GM19452 (cell line): ENCODE data around the gene PPP4R3B.
A peak's percentile ranks its signal among the peaks of the same experiment; 100 is the strongest.
"Not testable (repeated sequence)": the region's sequence is repeated elsewhere in the genome, so short reads cannot be mapped to it uniquely, and the experiment has no call there.

ENCODE experiments used
- ATAC-seq: cut with Tn5 transposase; IDR thresholded peaks from one replicate; pipeline ENCODE4 v1.9.1; 2021; ENCODE audit not compliant: unreplicated experiment

PPP4R3B gene

DNA sequence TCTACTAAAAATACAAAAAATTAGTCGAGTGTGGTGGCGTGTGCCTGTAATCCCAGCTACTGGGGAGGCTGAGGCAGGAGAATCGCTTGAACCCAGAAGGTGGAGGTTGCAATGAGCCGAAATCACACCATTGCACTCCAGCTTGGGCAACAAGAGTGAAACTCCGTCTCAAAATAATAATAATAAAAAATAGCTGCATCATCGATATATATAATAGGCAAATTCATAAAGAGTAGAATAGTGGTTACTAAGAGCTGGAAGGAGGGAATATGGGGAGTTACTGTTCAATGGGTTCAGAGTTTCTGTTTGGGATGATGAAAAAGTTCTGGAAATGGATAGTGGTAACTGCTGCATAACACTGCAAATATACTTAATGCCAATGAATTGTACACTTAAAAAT, 20.6 kb downstream of the PPP4R3B start:
- not testable (repeated sequence) for ATAC-seq

DNA sequence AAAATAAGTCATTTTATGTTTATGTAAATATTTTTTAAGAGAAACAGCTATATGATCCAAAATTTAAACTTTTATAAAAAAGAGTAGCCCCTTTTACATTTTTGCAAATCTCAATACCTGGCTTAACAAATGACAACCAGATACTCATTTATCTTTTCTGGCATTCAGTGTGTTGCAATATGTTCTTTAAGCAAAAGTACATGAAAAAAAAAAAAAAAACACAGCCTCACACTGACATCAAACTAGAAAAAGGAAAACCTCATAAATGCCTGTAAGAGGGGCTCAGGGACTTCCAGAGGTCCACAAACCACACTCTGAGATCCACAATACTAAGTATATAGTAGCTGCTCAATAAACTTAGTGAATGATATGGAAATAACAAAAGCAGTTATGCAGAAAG, 21.9 kb downstream of the PPP4R3B start:
- no peak for ATAC-seq

DNA sequence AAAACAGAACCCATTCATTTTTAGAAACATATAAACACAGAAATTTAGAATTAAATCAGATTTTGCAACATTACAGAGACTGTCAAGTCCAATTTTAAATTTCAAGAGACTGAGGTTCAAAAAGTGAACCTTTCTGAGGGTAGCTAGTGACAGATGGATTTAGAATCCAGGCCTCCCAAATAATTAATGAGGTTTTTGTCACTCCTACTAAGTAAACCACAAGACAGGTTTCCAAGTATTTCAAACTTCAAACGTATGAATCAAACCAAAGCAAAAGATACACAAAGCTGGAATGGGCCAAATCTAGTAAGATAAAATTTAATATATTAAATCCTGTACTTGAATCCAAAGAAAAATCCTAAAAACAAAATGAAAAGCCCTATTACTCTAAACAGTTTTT, 25.3 kb downstream of the PPP4R3B start:
- no peak for ATAC-seq

GRCh38 chr2:55590810-55591440, 26.5 kb downstream of the PPP4R3B start:
- ATAC-seq = peak; percentile 86

DNA sequence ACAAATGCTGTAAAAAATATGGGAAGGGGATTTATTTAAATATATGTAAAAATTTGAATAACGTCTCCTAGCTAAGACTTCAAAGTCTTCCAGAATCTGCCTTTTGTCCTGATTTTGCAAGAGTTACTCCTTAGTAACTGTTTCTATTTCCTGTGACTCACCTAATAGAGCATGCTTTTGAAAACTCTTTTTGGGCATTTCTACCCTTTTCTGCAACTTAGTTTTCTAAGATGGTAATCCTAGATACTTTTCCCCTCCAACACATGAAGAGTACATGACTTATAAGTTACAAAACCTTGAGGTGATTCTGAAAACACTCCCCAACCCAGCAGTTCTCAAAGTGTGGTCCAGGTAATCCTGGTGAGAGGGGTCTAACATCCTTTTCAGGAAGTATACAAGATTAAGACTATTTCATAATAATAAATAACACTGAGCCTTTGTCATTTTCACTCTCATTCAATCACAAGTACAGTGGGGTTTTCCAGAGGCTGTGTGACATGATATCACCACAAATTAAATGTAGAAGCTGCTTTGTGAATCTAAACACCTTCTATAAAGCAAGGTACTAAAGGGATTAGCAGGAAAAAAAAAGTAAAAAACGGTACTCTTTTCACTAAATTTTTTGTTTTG, 31.9 kb downstream of the PPP4R3B start:
- ATAC-seq = no peak

- no peak for ATAC-seq
Measured at GRCh38 chr2:55581874-55582547, 35.4 kb downstream of the PPP4R3B start.

GRCh38 chr2:55581435-55581834, 36.0 kb downstream of the PPP4R3B start:
- no peak for ATAC-seq

GRCh38 chr2:55569002-55569401, 48.4 kb downstream of the PPP4R3B start:
- not testable (repeated sequence) for ATAC-seq

DNA sequence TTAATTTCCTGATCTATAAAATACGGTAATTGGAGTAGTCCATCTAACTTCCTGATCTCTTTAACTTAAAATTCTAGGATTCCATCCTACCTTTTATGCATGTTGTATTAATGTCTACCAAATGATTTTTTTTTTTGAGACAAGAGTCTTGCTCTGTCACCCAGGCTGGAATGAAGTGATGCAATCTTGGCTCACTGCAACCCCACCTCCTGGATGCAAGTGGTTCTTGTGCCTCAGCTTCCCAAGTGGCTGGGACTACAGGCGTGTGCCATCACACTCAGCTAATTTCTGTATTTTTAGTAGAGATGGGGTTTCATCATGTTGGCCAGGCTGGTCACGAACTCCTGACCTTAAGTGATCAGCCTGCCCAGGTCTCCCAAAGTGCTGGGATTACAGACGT, 50.1 kb downstream of the PPP4R3B start:
- no peak for ATAC-seq

DNA sequence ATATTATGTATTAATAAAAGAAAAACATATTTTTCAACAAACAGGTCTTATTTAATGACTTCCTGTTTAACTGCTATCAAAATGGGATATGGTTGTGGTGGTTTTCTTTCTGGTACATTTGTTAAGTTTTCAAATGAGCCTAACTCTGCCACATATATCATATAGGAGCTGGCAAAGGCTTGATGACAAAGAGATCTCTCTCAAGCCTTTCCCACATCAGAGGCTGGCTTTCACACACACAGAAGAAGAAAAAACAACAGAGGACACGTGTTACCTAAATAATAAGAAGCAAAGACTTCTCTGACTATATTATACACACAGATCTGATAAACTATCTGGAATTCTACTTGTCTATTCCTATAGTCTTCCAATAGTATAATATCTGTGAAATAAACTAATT, 51.8 kb downstream of the PPP4R3B start:
- no peak for ATAC-seq

DNA sequence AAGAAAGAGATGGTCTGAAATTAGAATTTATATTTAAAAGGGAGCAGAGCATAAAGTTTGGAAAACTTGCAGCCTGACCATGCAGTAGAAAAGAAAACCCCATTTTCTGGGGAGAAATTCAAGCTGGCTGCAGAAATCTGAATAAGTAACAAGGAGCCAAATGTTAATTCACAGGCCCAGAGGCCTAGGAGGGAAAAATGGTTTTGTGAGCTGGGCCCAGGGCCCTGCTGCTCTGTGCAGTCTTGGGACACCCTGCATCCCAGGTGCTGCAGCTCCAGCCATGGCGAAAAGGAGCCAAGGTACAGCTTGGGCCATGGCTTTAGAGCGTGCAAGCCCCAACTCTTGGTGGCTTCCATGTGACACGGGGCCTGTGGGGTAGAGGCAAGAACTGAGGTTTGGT, 56.6 kb downstream of the PPP4R3B start:
- no peak for ATAC-seq

- ATAC-seq = no peak
Measured at GRCh38 chr2:55556809-55557208, 60.6 kb downstream of the PPP4R3B start.

DNA sequence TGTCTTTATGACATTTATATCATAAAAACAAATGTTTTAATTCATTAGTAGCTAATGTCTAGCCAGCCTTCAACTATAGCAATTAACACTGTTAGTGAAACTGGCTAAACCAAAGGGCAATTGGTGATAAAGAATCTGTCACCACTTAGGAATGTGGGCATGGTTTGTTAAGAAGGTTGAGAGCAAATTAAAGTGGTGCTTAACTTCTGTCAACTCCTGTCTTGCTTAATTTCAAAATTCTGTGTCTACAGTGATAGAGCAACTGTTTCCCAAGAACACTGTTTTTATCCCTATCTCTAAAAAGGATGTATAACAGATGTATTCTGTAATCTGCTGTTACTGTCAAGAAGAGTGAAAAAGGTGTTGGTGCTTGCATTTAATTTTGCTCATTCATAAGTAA, 61.4 kb downstream of the PPP4R3B start:
- ATAC-seq = no peak

DNA sequence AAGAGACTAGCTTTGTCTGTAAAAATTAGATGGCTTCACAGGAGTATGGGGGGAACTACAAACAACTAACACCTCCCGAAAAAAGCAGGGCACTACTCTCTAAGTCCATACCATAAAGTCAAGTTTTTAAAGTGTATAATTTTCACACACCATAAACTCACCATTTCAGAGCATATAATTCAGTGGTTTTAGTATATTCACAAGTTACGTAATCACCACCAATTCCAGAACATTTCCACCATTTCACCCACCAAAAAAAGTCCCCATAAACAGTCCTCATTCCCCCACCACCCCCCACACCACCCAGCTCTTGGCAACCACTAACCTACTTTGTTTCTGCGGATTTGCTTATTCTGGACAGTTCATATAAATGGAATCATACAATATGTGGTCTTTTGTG, 64.1 kb downstream of the PPP4R3B start:
- ATAC-seq = no peak

DNA sequence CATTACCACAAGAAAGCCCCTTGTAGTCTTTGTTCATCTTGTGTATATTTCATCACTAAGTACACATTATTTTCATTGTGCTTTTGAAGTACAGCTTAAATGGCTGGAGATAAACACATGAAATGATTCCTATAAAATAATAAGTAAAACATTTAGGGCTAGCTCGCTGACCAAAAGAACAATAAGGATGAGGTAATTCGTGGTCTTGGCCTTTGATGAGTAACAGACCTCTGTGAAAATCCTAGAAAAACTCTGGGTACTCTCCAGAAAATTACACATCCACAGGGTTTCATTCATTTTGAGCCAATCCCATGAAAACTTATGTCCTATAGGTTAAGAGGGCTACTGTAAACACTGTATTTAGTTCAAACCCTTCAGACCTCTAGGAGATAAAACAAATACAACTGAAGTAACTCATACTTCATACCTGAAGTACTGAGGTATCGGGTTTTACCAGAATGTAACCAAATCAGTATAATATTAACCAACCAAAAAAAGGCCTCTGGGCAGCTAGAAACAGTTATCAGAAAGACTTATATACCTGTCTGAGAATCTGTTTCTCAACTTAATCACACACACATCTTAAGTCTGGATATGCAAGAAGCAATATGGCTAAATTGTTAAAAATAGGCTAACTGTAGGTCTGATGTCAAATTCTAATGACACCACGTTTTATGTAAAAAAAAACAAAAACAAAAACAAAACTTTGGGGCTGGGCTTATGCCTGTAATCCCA, 66.9 kb downstream of the PPP4R3B start:
- no peak for ATAC-seq

GRCh38 chr2:55547679-55548078, 69.7 kb downstream of the PPP4R3B start:
- ATAC-seq = not testable (repeated sequence)

GRCh38 chr2:55547001-55547400, 70.4 kb downstream of the PPP4R3B start:
- ATAC-seq = no peak

GRCh38 chr2:55530539-55531081, 86.8 kb downstream of the PPP4R3B start:
- no peak for ATAC-seq

DNA sequence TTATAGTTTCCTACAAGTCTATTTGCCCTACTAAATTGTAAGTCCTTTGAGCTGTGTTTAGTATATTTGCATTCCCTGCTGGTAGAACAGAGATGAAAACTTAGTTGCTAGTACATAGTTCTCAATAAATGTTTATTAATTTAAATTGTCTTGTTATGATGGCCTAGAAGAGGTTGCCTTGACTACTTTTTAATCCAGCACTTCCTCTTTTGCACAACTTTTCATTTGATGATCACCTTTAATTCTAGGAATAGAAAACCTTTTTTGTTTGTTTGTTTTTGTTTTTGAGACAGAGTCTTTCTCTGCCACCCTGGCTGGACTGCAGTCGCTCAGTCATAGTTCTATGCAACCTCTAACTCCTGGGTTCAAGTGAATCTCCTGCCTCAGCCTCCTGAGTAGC, 91.2 kb downstream of the PPP4R3B start:
- ATAC-seq = no peak

- ATAC-seq = no peak
Measured at GRCh38 chr2:55524884-55525437, 92.5 kb downstream of the PPP4R3B start.
